Stimulated activated CD8-positive, alpha-beta memory T cell treated with anti-CD3 and anti-CD28 coated beads, Interleukin-4, amount 100 ng/mL, for 24 hours (primary cell): ENCODE results near the gene PP2D1.
"Not testable (repeated sequence)": the region's sequence is repeated elsewhere in the genome, so short reads cannot be mapped to it uniquely, and the experiment has no call there.

ENCODE experiments used
- DNase-seq: peaks from one replicate; pipeline ENCODE4 v3.0.0-alpha.2; 2020; ENCODE audit warnings: low read depth

PP2D1 gene

DNA sequence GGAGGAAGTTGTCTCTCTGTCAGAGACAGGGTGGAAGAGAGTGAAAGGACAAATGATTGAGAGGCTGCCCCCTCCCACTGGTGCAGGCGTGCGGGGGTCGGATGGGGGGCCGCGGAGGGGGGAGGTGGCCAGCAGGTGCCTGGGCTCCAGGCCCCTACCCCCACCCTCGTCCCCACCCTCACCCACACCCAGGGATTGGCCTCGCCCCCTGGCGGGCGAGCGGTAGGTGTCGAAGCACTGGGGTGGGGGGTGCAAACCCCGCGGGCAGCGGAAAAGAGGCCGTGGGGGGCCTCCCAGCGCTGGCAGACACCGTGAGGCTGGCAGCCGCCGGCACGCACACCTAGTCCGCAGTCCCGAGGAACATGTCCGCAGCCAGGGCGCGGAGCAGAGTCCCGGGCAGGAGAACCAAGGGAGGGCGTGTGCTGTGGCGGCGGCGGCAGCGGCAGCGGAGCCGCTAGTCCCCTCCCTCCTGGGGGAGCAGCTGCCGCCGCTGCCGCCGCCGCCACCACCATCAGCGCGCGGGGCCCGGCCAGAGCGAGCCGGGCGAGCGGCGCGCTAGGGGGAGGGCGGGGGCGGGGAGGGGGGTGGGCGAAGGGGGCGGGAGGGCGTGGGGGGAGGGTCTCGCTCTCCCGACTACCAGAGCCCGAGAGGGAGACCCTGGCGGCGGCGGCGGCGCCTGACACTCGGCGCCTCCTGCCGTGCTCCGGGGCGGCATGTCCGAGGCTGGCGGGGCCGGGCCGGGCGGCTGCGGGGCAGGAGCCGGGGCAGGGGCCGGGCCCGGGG is 27.9 kb upstream of the PP2D1 start, which contains the start of gene KAT2B:
KAT2B (plus strand) TSS at position 682 of the 783 bp plus-strand sequence; CDS start at position 714, 32 bp downstream.
- peak; percentile 79 for DNase-seq

DNA sequence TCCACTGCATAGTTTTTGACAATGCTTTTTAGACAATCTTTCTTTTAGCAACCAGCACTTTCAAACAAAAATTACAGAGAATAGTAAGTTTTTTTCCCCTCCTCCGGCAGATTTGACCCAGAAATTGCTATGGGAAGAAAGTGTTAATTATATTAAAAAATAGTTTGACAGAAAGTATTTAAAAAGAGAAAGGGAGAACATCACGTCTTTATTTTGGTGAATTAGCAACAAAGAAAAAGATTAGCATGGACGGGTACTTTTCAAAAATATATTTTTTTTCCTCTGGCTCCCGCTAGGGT is 27.4 kb upstream of the PP2D1 start:
- DNase-seq: no peak

- DNase-seq: no peak
These were observed 26.8 kb upstream of the PP2D1 start for GRCh38 chr3:20038699-20039465.

DNA sequence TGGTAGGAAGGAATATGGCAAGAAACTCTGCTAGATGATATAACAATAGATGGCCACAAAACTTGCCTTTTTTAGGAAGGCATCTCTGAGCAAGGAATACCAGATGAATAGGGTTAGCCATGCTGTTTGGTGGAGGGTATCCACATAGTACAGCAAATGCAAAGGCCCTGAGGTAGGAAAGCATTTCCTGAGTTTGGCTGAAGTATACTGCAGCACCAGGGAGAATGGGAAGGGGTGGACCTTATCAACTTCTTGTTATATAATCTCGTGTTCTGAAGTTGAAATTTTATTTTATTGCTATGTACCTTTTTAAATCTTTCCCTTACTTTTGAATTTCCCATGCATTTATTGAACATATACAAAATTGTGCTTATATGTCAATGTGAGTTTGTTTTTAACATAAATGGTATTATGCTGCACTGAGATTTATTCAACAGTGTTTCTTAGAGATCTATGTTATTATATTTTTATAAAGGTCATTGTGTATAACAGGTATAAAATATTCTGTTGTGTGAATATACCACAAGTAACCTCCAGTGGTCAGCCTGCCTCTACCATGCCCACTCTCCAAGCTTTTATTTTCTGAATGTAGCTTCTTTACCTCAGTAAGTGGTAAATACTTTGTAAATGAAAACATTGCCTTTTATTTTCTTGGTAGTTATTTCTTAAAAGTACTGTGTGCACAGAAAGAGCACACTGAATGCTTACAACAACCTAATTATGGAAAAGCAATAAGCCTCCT is 25.4 kb upstream of the PP2D1 start:
- no peak for DNase-seq

DNA sequence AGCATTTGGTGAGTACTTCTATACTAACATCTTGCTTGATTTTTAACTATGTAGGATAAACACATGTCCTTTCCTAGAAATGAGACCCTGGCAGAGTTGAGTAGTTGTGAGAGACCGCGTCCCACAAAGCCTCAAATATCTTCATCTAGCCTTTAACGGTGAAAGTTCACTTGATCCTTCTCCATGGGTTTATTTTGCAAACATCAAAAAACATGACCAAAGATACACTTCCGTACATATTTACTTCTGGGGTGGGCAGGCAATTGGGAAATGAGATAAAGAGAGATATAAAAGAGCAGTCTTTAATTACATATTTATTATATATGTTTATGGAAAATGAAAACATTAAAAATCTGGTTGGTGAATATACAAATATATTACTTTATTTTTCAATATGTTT is 23.0 kb upstream of the PP2D1 start:
- no peak for DNase-seq

GRCh38 chr3:20031939-20032338 is 19.9 kb upstream of the PP2D1 start:
- not testable (repeated sequence) for DNase-seq

DNA sequence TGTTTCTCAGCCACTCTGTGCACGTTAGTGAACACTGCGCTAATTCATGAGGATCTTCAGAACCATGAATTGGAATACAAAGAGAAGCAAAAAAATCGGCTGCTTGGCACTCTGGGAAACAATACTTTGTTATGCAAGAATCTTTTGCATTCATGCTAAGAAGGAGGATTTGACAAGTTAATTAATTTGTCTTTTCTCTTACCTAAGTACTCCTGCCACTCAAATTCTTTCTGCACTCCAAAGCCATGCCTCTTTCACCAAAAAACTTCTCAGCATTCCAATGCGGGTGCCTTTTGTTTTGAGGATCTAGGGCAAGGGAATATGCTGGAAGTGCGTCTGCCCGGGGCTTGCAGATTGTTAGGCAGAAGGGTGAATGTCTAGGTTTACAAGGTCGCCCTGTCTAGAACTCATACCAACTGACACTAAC is 16.9 kb upstream of the PP2D1 start:
- DNase-seq: no peak

DNA sequence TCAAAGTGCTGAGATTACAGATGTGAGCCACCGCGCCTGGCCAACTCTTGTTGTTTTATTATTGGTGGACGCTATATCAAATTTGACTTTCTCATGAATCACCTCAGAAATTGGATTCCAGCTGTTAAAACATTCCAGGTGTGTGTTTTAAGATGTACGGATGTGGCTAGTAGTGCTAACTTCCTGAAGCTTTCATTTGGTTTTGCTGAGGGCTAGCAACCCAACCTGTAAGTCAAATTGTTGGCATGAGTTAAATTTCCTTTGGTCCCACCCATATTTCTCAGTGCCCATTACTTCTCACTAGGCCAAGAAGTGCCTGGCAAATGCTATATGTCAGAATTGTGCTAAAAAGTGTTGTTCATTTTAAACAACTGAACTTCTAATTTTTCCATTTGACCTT is 15.1 kb upstream of the PP2D1 start:
- DNase-seq: no peak

DNA sequence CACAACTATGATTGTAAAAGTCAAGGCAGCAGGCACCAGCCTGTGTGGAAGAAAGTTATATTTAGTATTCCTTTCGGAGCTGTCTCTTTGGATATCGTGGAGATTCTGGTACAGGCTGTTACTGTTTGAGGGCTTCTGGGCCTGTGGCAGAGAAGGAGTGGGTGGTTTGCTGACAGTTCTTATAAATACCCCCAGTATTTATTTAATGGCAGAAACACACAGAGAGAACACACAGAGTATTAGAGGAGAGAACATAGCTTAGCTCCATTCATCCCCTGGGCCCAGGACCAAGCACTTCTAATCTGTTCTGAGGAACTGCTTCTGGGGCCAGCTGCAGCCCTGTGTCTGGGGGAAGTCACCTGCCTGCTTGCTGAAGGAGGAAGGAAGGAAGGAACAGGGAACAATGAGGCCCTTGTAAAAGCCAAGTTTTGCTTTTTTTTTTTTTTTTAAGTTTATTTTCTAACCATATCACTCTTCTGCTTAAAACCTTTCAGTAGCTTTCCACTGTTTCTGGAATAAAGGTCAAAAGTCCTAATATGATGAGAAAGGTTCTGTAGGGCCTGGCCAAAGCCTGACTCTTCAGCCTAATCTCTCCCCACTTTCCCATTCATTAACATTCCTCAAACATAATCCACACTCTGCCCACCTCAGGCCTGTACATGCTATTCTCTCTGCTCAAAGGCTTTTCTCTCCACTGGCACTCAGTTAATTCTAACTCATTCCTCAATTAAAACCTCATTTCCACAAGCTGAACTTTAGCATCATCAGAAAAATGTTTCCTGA is 11.8 kb upstream of the PP2D1 start:
- DNase-seq: no peak

DNA sequence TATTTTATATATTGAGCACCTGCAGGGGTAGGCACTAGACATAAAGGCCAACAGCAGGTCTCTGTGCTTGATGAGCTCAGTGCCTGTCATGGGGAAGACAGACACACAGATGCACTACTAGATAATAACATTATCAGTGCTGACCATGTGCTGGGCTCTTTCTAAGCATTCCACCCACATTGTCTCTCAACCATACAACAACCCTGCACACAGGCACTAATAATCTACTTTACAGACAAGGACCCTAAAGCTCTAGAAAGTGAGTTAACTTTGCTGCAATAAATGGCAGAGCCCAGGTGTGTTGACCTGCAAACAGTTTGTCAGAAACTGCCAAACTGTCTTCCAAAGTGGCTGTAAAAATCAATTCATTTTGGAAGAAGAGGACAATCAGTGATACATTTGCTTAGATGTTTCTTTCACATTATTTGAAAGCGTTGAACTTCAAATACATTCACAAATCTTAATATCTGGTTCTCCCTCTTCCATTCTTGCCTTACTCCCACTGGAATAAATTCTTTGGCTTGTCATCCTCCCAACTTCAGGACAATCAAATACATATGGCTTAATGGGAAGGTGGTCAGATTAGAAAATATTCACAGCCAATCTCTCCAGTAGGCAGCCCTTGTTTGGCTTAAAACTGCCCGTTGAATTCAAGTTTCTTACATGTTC is 11.0 kb upstream of the PP2D1 start:
- no peak for DNase-seq

DNA sequence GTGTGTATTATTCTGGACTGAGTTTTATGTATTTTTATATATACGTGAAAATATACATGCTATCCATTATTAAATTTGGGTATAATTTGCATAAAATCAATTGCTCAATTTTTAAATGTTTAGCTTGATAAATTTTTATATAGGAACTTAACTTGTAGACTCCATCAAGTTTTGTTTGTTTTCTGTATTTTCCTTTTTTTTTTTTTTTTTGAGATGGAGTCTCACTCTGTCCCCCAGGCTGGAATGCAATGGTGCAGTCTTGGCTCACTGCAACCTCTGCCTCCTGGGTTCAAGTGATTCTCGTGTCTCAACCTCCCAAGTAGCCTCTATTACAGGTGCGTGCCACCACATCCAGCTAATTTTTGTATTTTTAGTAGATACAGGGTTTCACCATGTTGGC is 4.0 kb upstream of the PP2D1 start:
- DNase-seq: not testable (repeated sequence)

DNA sequence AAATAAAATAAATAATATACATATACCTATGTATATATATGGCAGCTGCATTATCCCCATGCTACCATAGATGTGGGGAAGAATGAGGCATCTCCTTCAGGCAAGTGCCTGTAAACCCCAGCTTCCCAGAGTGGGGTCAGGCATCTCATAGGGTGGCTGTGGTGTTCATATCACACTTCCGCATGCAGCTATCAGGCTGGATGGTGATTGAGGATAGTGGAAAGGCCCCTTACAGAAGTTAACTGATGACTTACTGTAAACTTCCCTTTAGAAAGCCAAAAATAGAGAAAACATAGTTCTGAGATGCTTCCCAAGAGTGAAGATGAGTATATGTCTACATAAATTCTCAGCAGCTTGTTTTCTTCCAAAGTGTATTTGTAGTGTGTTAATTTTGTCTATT is 3.5 kb upstream of the PP2D1 start:
- DNase-seq: no peak

- DNase-seq: no peak
These were observed 1.3 kb upstream of the PP2D1 start for GRCh38 chr3:20013396-20013795.

GRCh38 chr3:20008646-20009045 is 3.4 kb downstream of the PP2D1 start:
- DNase-seq: no peak

- DNase-seq: no peak
These were observed 4.1 kb downstream of the PP2D1 start for GRCh38 chr3:20007960-20008359.

DNA sequence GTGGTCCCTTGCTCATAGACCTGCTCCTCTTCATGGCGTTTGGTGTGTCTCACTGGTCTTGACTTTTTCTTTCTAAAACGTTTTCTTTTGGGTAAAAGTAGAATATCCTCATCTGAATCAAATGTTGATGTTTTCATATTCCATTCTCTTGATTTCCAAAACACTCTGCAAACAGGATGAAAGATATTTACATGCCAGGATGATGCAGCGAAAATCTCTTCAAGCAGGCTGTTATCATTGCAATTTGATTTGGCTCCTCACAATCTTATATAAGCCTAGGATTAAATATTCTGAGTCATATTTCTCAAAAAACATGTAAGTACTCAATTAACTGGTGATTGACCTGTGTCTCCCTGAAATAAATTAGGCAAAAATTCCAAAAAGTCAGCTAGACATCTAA is 10.1 kb downstream of the PP2D1 start:
- no peak for DNase-seq

DNA sequence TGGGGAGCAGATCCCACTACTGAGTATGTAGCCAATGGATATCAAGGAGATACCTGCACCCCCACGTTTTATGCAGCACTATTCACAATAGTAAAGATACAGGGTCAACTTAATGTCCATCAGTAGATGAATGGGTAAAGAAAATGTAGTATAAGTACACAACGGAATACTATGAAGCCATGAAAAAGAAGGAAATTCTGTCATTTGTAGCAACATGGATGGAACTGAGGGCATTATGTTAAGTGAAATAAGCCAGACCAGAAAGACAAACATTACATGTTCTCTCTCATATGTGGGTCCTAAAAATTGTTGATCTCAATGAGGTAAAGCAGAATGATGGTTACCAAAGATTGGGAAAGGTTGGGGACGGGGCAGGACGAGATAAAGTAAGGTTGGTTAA is 14.6 kb downstream of the PP2D1 start:
- DNase-seq: no peak

- DNase-seq: no peak
These were observed 17.3 kb downstream of the PP2D1 start for GRCh38 chr3:19994796-19995195.

DNA sequence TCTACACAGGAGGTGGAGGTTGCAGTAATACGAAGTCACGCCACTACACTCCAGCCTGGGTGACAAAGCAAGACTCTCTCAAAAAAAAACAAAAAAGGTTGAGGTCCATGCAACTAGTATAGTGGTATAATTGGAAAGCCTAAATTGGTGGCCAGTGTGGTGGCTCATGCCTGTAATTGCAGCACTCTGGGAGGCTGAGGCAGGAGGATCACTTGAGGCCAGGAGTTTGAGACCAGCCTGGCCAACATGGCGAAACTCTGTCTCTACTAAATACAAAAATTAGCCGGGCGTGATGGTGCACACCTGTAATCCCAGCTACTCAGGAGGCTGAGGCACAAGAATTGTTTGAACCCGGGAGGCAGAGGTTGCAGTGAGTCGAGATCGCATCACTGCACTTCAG is 23.2 kb downstream of the PP2D1 start:
- not testable (repeated sequence) for DNase-seq

DNA sequence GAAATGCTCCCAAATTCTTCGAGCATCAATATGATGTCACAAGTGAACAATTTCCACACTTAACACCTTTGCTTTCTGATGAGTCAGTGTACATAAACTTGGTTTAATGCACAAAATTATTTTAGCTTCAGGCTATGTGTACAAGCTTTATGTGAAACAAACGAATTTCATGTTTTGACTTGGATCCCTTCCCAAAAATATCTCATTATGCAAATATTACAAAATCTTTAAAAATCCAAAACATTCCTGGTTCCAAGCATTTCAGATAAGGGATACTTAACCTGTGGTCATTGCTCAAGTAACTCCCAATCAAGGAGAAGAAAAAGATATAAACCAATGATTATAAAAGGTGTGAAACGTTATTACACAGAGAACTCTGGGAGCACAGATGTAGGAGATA is 40.0 kb downstream of the PP2D1 start:
- DNase-seq: no peak

DNA sequence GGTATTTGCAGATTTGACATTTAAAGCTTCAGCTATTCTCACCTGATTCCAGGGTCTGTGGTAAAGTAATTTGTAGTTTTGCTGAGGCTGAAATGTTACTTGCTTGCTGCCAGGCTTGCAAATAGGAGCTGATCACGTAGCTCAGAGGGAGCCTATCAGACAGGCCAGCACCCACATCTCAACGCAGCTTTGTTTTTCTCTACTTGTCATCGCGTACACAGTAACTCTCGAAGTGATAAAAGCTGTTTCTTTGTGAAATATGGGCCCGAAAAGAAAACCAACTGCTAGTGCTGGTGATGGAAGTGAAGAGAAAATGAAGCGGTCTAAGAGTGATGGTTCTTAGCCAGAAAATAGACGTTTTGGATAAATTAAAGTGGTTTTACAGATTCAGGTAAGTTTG is 41.7 kb downstream of the PP2D1 start:
- no peak for DNase-seq

DNA sequence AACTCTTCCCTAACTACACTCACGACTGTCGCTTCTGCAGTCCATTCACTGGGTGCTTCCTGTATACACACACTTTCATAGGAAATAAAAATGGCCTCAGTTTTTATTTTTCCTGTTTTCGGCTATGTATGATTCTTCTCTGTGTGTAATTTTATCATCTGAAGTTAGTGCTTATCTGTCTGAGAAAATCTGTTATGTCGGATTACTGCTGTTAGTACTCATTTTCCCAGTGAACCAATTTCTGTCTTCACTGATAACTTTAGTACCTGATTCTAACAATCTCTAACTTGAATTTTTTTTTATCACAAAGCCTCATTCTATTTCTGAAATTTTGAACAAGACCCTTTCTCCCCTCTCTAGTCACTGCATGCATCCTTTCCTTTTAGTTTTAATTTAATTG is 44.3 kb downstream of the PP2D1 start:
- no peak for DNase-seq
